ENCODE results near the gene TBC1D5. TPM values are rescaled to one million over a fixed set of nuclear protein-coding genes. Genes with fewer than 3 reads are reported as not detected.

The TBC1D5 gene
- total and polyA plus RNA-seq, 2 of the 8 experiments (the other 6 are each of a cell fraction or from before 2014, with no cell fraction given): 11.0 to 22.9 TPM

- no peaks in the 10 kb centered on the region for H3K79me1 ChIP-seq (ENCODE audit: low read depth, low read length)
- H3K79me2 ChIP-seq (ENCODE audit: control insufficient read depth in 1 of 2, insufficient read depth in 2 of 2, low read length in 2 of 2): no peaks in the 10 kb centered on the region
- ChIA-PET POLR2A (ENCODE audit: partially characterized antibody) (no interaction called here), CTCF (ENCODE audit: partially characterized antibody) (no interaction called here)
- no peak overlapping the region for H4K8ac ChIP-seq (ENCODE audit: extremely low read depth, insufficient read depth, low read length)
- no peak overlapping the region for H2AFZ ChIP-seq (ENCODE audit: low read length)
- no peak overlapping the region for H3K23ac ChIP-seq (ENCODE audit: insufficient read length)
- H2BK120ac ChIP-seq (replicated peaks; ENCODE audit: low read depth, low read length): no peak overlapping the region
- H4K5ac ChIP-seq (ENCODE audit: insufficient read length, low read depth, low read length): no peak overlapping the region
- no peaks in the 10 kb centered on the region for H3K23me2 ChIP-seq (ENCODE audit: low read depth, low read length)
- H3K4me1 ChIP-seq (replicated peaks in 1 of 4; ENCODE audit: control insufficient read depth in 3 of 4, insufficient read depth in 4 of 4, low read length in 3 of 4): no peaks in the 10 kb centered on the region; a peak in 1 of 7 replicates
- H3K9me3 ChIP-seq (ENCODE audit: insufficient read depth in 2 of 2, low read depth in 1 of 2, low read length in 1 of 2): no peaks in the 10 kb centered on the region
- H3K9ac ChIP-seq (replicated peaks in 1 of 4; ENCODE audit: extremely low read depth in 1 of 4, low read depth in 3 of 4, low read length in 3 of 4): no peak overlapping the region
- H3K27ac ChIP-seq (ENCODE audit: low read depth, low read length): no peak overlapping the region
- 8% methylated on average over 1 of the region's 1 CpG; no CpG with 5 or more reads in 1 of the 2 experiments for WGBS, 2 experiments (ENCODE audit: extremely low coverage in 1 of 2, insufficient coverage in 1 of 2, insufficient read length in 1 of 2, insufficient replicate concordance in 2 of 2, low coverage in 1 of 2, low lambda C conversion rate in 2 of 2, missing lambda C conversion rate in 1 of 2)
- no peak overlapping the region for H2AK5ac ChIP-seq (ENCODE audit: low read depth, low read length)
- no peaks in the 10 kb centered on the region for H3K27me3 ChIP-seq (replicated peaks in 1 of 4; ENCODE audit: control insufficient read depth in 3 of 4, extremely low read depth in 1 of 4, insufficient read depth in 3 of 4, low read length in 3 of 4)
- DNase-seq (ENCODE audit: low read depth in 1 of 2, low spot score in 2 of 2) (no peak), FAIRE-seq (no peak)
- H4K20me1 ChIP-seq (replicated peaks in 1 of 2; ENCODE audit: control insufficient read depth in 1 of 2, insufficient read depth in 2 of 2, low read length in 2 of 2): no peaks in the 10 kb centered on the region
- no peaks in the 10 kb centered on the region; a peak in 1 of 8 replicates for H3K36me3 ChIP-seq (ENCODE audit: control insufficient read depth in 2 of 4, insufficient read depth in 4 of 4, low read length in 3 of 4)
- no peak overlapping the region for H3K4me2 ChIP-seq (ENCODE audit: insufficient read depth in 1 of 2, low read depth in 2 of 2, low read length in 2 of 2)
- no peak overlapping the region for H3K4me3 ChIP-seq (ENCODE audit: extremely low read depth in 1 of 4, insufficient read depth in 2 of 4, low read depth in 3 of 4, low read length in 4 of 4)
- no peak overlapping the region for H3K4ac ChIP-seq (replicated peaks; ENCODE audit: insufficient read length, low read depth, low read length)
- H2BK15ac ChIP-seq (ENCODE audit: low read length): no peak overlapping the region
- no peak overlapping the region for H2BK20ac ChIP-seq (ENCODE audit: low read length)
- no peak overlapping the region for H2BK12ac ChIP-seq (ENCODE audit: low read depth, low read length)
- H3K14ac ChIP-seq (ENCODE audit: insufficient read length): no peak overlapping the region
- no peak overlapping the region for H3K56ac ChIP-seq (replicated peaks; ENCODE audit: insufficient read length, low read depth, low read length)
- H4K91ac ChIP-seq (replicated peaks; ENCODE audit: insufficient read length, low read length): no peak overlapping the region
- H2BK5ac ChIP-seq (ENCODE audit: low read depth, low read length): no peak overlapping the region
- no peak overlapping the region for H3K18ac ChIP-seq (ENCODE audit: extremely low read depth, low read length)
- TF ChIP-seq ATF3 (IDR thresholded peaks at IDR 0.05; ENCODE audit: insufficient read depth, low read depth, low read length): no peak
- no peak for TF ChIP-seq NANOG (IDR thresholded peaks at IDR 0.05; ENCODE audit: insufficient read depth, low read depth, low read length, poor library complexity, severe bottlenecking)
- no peak for TF ChIP-seq TEAD4 (IDR thresholded peaks at IDR 0.05; ENCODE audit: low read depth, low read length)
- TF ChIP-seq HDAC6 (IDR thresholded peaks at IDR 0.05; ENCODE audit: low read depth, low read length): no peak
- TF ChIP-seq, protein P1, sequence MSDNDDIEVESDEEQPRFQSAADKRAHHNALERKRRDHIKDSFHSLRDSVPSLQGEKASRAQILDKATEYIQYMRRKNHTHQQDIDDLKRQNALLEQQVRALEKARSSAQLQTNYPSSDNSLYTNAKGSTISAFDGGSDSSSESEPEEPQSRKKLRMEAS (IDR thresholded peaks at IDR 0.05): no peak
- no peak for TF ChIP-seq KDM5A (IDR thresholded peaks at IDR 0.05; ENCODE audit: low read length)
- TF ChIP-seq CTCF (IDR thresholded peaks at IDR 0.05; ENCODE audit: control extremely low read depth in 1 of 3, insufficient read depth in 1 of 3, low read depth in 1 of 3, low read length in 3 of 3): no peak
- no peak for TF ChIP-seq POLR2AphosphoS5 (IDR thresholded peaks at IDR 0.05; ENCODE audit: low read depth, low read length)
- no peak for TF ChIP-seq TBP (IDR thresholded peaks at IDR 0.05; ENCODE audit: low read depth, low read length)
- TF ChIP-seq KDM4A (IDR thresholded peaks at IDR 0.05; ENCODE audit: low read depth, low read length, severe bottlenecking): no peak
- TF ChIP-seq SP1 (IDR thresholded peaks at IDR 0.05; ENCODE audit: low read depth, low read length): no peak
- TF ChIP-seq YY1 (IDR thresholded peaks at IDR 0.05; ENCODE audit: low read depth, low read length): no peak
These were observed 340.5 kb downstream of the TBC1D5 start for GRCh38 chr3:17401912-17402311.
